ENCODE data around the gene PTOV1. TPM values are rescaled to one million over a fixed set of nuclear protein-coding genes. Genes with fewer than 3 reads are reported as not detected.

PTOV1 gene
- total and polyA plus RNA-seq, 2 of the 13 experiments (the other 11 are each of a cell fraction or from before 2014, with no cell fraction given) = 63.5 to 68.5 TPM

DNA sequence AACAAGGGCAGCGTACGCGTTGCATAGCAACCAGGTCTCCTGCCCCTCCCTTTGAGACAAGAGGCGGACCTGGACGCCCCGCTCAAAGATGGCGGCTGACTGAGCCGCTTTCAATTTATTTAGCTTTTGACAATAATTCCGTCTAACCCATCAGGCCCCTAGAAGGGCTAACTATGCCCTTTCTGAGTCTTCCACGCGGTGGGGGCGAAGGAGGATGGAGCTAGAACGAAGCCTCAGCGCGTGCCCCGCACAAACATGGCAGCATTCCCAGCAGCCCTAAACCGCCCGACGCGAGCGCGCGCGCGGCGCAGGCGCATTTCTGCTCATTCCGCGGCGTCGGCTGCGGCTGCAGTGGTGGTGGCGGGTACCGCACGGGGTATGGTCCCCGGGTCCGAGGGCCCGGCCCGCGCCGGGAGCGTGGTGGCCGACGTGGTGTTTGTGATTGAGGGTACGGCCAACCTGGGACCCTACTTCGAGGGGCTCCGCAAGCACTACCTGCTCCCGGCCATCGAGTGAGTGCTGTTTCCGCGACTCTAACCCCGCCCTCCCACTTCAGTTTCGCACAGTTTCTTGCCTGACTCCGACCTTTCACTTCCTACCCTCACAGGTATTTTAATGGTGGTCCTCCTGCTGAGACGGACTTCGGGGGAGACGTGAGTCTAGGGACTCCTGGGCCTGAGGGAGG is 32.9 kb upstream of the PTOV1 start, which contains the start of gene MED25 (continued):
- TF ChIP-seq FUBP1 (CRISPR knock-in tag; IDR thresholded peaks at IDR 0.05; ENCODE audit: borderline replicate concordance) = 0 out of 2 replicates have a peak, but pooled peaks have one; percentile 66
- TF ChIP-seq GPN1 (CRISPR knock-in tag; IDR thresholded peaks at IDR 0.05; ENCODE audit: borderline replicate concordance) = no peak
- peak; percentile 86 for TF ChIP-seq PHF8 (CRISPR knock-in tag; IDR thresholded peaks at IDR 0.05)
- TF ChIP-seq CHD2 (IDR thresholded peaks at IDR 0.05; ENCODE audit: low read depth, low read length) = no peak
- no peak for TF ChIP-seq SRSF4 (IDR thresholded peaks at IDR 0.05; ENCODE audit: low read depth, low read length, poor library complexity, severe bottlenecking)
- TF ChIP-seq, protein P1, sequence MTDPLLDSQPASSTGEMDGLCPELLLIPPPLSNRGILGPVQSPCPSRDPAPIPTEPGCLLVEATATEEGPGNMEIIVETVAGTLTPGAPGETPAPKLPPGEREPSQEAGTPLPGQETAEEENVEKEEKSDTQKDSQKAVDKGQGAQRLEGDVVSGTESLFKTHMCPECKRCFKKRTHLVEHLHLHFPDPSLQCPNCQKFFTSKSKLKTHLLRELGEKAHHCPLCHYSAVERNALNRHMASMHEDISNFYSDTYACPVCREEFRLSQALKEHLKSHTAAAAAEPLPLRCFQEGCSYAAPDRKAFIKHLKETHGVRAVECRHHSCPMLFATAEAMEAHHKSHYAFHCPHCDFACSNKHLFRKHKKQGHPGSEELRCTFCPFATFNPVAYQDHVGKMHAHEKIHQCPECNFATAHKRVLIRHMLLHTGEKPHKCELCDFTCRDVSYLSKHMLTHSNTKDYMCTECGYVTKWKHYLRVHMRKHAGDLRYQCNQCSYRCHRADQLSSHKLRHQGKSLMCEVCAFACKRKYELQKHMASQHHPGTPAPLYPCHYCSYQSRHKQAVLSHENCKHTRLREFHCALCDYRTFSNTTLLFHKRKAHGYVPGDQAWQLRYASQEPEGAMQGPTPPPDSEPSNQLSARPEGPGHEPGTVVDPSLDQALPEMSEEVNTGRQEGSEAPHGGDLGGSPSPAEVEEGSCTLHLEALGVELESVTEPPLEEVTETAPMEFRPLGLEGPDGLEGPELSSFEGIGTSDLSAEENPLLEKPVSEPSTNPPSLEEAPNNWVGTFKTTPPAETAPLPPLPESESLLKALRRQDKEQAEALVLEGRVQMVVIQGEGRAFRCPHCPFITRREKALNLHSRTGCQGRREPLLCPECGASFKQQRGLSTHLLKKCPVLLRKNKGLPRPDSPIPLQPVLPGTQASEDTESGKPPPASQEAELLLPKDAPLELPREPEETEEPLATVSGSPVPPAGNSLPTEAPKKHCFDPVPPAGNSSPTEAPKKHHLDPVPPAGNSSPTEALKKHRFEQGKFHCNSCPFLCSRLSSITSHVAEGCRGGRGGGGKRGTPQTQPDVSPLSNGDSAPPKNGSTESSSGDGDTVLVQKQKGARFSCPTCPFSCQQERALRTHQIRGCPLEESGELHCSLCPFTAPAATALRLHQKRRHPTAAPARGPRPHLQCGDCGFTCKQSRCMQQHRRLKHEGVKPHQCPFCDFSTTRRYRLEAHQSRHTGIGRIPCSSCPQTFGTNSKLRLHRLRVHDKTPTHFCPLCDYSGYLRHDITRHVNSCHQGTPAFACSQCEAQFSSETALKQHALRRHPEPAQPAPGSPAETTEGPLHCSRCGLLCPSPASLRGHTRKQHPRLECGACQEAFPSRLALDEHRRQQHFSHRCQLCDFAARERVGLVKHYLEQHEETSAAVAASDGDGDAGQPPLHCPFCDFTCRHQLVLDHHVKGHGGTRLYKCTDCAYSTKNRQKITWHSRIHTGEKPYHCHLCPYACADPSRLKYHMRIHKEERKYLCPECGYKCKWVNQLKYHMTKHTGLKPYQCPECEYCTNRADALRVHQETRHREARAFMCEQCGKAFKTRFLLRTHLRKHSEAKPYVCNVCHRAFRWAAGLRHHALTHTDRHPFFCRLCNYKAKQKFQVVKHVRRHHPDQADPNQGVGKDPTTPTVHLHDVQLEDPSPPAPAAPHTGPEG (CRISPR knock-in tag; IDR thresholded peaks at IDR 0.05) = no peak; the same call in 1 of the 2 replicates
- TF ChIP-seq ZNF44 (CRISPR knock-in tag; IDR thresholded peaks at IDR 0.05) = no peak
- TF ChIP-seq, protein P2, sequence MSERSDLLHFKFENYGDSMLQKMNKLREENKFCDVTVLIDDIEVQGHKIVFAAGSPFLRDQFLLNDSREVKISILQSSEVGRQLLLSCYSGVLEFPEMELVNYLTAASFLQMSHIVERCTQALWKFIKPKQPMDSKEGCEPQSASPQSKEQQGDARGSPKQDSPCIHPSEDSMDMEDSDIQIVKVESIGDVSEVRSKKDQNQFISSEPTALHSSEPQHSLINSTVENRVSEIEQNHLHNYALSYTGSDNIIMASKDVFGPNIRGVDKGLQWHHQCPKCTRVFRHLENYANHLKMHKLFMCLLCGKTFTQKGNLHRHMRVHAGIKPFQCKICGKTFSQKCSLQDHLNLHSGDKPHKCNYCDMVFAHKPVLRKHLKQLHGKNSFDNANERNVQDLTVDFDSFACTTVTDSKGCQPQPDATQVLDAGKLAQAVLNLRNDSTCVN (CRISPR knock-in tag; IDR thresholded peaks at IDR 0.05; ENCODE audit: borderline replicate concordance) = 0 out of 2 replicates have a peak, but pooled peaks have one; percentile 17
- no peak for TF ChIP-seq JUND (CRISPR knock-in tag; IDR thresholded peaks at IDR 0.05)
- no peak for TF ChIP-seq AGO1 (IDR thresholded peaks at IDR 0.05; ENCODE audit: low read depth, low read length, poor library complexity, severe bottlenecking)
- TF ChIP-seq ZSCAN12 (CRISPR knock-in tag; IDR thresholded peaks at IDR 0.05) = no peak
- 0 out of 2 replicates have a peak, but pooled peaks have one; percentile 3 for TF ChIP-seq SRY (CRISPR knock-in tag; IDR thresholded peaks at IDR 0.05)
- no peak for TF ChIP-seq SMARCC2 (IDR thresholded peaks at IDR 0.05)
- TF ChIP-seq ZNF136 (CRISPR knock-in tag; IDR thresholded peaks at IDR 0.05; ENCODE audit: low read depth) = no peak
- TF ChIP-seq ZSCAN21 (CRISPR knock-in tag; IDR thresholded peaks at IDR 0.05; ENCODE audit: borderline replicate concordance) = peak; percentile 40; the same call in 1 of the 2 replicates
- TF ChIP-seq ZFX (CRISPR knock-in tag; IDR thresholded peaks at IDR 0.05; ENCODE audit: low read depth) = peak; percentile 82
- TF ChIP-seq ZNF543 (CRISPR knock-in tag; IDR thresholded peaks at IDR 0.05) = no peak
- no peak for TF ChIP-seq PAF1 (CRISPR knock-in tag; IDR thresholded peaks at IDR 0.05)
- TF ChIP-seq PLRG1 (conservative IDR thresholded peaks at IDR 0.05) = no peak
- TF ChIP-seq IKZF4 (CRISPR knock-in tag; IDR thresholded peaks at IDR 0.05; ENCODE audit: borderline replicate concordance, low read depth, not compliant biosample characterization) = peak; percentile 25
- 0 out of 2 replicates have a peak, but pooled peaks have one; percentile 43 for TF ChIP-seq STAT5B (CRISPR knock-in tag; IDR thresholded peaks at IDR 0.05)

Data from HepG2 (cell line).